ENCODE data around the gene HOXD1.

Gene HOXD1

DNA sequence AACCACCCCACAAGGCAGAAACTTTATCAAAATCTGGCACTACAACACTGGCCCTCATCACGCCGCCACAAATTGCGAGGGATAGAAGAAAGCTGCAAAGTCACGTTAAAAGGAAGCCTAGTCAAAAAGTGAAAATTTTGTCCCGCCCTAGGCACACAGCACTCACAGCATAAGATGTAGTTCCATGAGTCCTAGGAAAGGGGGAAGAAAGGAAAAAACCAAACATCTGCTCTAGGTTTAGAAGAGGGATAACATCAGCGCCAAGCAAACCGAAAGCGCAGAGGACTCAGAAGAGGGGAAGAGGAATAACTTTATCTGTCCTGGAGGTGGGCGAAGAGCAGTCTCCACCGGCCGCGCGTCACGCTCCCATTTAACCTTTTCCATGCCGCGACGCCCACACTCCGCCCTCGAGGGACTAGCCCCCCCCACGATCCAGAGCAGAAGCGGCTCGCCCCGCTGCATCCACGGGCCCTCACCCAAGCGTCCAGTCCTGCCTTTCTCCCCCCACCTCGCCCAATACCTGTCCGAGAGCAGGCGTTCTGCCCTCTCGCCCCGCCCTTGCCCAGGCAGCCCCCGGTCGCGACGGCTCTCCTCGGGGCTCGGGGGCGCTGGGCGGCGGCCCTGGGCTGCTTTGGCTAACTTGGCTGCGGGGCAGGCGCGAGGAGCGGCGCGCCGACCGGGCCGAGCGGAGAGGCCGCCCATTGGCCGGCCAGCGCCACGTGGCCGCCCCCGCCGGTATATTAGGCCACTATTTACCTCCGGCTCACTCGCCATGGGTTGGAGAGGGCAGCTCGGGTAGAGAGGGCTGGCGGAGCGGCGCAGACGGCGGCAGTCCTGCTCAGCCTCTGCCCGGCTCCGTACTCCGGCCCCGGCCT is at the start of gene HOXD1:
Gene HOXD1 (plus strand): TSS at position 770 of the 875 bp plus-strand sequence. CDS start 134 bp downstream, outside the sequence.
- peak within 1 kb of the TSS; percentile 77 for H3K4me3 Mint-ChIP-seq
- H3K27me3 Mint-ChIP-seq: peaks cover 80% of the 10 kb centered on the region
- H3K4me1 Mint-ChIP-seq: peaks cover 20% of the 10 kb centered on the region
- no peaks in the 10 kb centered on the region for H3K36me3 Mint-ChIP-seq (ENCODE audit: low read depth)
- H3K27ac Mint-ChIP-seq: peak within 1 kb of the TSS; percentile 6
- peak; percentile 33 for ATAC-seq
- no peak for DNase-seq
- H3K9me3 Mint-ChIP-seq: peaks cover 3% of the 10 kb centered on the region

DNA sequence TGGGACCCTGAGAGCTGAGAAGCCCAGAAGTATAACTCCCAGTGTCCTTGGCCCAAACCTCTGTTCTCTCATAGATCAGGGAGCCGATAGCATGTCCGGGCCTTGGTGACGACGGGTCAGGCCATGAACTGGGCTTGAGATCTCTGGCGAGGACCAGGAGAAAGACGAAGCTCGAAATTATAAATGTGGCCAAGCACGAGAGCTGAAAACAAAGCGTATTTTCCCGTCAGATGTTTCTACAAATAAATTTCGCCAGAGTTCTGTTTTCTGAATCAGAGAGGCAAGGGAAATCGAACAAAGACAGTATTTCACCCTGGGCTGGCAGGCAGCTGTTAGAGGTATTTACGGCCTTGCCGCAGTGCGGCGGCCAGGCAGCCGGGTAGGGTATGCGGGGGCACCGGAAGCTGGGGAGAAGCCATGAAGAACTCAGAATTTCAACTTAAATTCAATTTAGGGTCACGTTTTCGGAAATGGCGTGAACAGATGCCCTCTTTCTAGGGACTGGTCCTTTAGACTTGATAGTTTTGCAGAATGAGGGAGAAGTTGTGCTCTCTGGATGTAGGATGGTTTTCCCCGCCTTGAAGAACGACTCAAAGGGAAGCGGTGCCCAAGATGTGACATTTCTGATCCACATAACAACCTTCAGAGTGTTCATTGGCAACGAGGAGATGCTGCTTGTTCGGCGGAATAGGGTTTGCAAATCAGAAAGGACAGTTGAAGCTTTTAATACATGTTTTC is 49.4 kb upstream of the HOXD1 start:
- Mint-ChIP-seq H3K36me3 (ENCODE audit: low read depth) (peaks cover 6% of the 10 kb centered on the region), H3K27ac (no peak overlapping the region), H3K9me3 (peaks cover 8% of the 10 kb centered on the region), H3K27me3 (peaks cover 82% of the 10 kb centered on the region), H3K4me1 (peaks cover 25% of the 10 kb centered on the region), H3K4me3 (no peak overlapping the region)
- ATAC-seq (no peak), DNase-seq (no peak)

DNA sequence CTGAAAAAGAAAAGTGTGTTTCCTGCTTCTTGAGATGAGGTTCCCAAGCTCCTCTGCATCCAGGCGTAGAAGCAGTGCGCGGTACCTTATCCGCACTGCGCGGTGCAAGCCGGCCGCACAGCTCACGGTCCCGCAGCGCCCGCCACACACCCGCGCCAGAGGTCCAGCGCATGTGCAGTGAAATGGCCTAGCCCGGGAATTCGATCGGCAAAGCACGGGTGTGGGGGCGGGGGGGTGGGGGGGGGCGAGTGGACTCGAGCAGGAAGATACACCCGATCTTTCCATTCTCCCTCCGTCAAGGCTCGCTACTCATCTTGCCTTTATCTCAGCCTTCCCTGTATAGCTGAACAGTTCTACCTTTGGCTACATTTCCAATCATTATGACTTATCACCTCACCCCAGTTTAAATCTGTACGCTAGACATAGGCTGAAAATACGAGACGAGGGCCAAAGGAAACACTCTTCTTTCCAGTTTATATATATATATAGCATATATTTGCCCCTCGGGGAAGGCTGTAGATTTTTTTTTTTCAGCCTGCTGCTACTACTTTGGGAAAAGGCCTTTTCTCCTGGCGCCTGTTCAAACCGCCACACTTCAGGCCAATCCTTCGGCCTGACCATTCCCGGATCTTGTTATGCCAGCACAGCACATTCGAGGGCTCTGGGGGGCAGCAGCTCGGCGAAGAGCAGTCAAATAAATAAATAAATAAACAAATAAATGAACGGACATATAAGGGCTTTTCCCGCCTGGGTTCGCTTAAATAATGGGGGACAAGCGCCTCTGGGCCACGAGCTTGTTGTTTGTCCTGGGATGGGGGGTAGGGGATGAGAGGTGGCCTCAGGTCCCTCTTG is 48.6 kb upstream of the HOXD1 start:
- H3K27me3 Mint-ChIP-seq: peaks cover 79% of the 10 kb centered on the region
- no peak overlapping the region for H3K4me3 Mint-ChIP-seq
- H3K9me3 Mint-ChIP-seq: peaks cover 8% of the 10 kb centered on the region
- ATAC-seq (no peak), DNase-seq (no peak)
- peaks cover 25% of the 10 kb centered on the region for H3K4me1 Mint-ChIP-seq
- peaks cover 6% of the 10 kb centered on the region for H3K36me3 Mint-ChIP-seq (ENCODE audit: low read depth)
- no peak overlapping the region for H3K27ac Mint-ChIP-seq

DNA sequence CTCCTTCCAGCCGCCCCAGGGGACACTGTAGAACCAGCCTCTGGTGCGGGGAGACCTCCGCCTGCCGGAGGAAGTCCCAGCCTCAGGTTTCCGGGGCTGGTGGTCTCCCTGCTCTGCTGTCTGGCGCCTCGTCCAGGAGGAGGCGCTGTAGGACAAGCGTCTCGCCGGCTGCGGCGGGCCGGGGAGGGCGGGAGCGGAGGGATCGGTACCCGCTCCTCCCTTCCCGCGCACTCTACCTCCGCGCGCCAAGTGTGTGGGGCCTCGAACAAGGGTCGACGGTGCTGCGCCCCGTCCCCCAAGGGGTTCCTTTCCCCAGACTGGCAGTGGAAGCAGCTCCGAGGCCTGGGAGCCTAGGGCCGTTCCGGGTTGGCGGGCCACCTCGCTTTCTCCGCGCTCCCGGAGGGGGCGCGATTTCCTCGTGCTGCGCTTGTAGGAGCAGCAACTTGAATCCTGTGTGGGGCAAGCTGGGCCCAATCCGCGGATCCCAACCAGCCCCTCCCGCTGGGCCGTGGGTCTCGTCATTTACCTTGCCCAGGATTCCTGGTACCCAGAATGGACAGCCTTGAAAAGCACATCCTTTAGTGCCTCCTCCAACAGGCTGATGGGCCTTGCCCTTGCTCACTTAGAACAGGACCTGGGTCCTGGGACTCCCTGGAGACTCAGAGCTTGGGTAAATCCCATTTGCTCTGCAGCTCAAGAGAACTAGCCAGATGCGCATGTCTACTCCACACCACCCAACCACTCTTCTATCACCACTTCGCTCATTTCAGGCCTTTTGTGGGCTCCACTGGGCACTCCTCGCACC is 47.8 kb upstream of the HOXD1 start:
- Mint-ChIP-seq H3K9me3 (peaks cover 4% of the 10 kb centered on the region), H3K4me3 (peak overlapping the region; percentile 14), H3K4me1 (peaks cover 20% of the 10 kb centered on the region), H3K36me3 (ENCODE audit: low read depth) (peaks cover 6% of the 10 kb centered on the region), H3K27me3 (peaks cover 78% of the 10 kb centered on the region), H3K27ac (no peak overlapping the region)
- DNase-seq: peak; percentile 78
- peak; percentile 81 for ATAC-seq

DNA sequence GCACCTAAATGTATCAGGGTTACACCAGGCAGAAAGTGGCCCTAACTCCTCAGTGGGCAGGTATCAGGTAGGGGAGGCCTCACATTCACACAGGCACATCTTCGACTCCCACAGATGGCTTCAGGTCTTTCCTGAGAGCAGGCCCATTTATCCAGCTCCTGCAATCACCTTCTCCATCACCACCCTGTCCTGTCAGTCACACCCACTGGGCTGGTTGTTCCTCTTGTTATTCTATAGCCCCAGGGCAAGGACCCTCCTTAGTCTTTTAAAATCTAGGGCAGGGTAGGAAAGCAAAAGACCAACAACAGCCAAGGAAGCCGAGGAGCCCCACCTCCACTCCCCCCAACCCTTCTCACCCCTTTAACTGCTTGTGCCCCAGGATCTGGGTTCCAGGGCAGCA is 46.2 kb upstream of the HOXD1 start:
- ATAC-seq (no peak), DNase-seq (no peak)
- Mint-ChIP-seq H3K4me3 (no peak overlapping the region), H3K27ac (no peak overlapping the region), H3K4me1 (peaks cover 18% of the 10 kb centered on the region), H3K9me3 (peaks cover 4% of the 10 kb centered on the region), H3K27me3 (peaks cover 83% of the 10 kb centered on the region), H3K36me3 (ENCODE audit: low read depth) (peaks cover 6% of the 10 kb centered on the region)

DNA sequence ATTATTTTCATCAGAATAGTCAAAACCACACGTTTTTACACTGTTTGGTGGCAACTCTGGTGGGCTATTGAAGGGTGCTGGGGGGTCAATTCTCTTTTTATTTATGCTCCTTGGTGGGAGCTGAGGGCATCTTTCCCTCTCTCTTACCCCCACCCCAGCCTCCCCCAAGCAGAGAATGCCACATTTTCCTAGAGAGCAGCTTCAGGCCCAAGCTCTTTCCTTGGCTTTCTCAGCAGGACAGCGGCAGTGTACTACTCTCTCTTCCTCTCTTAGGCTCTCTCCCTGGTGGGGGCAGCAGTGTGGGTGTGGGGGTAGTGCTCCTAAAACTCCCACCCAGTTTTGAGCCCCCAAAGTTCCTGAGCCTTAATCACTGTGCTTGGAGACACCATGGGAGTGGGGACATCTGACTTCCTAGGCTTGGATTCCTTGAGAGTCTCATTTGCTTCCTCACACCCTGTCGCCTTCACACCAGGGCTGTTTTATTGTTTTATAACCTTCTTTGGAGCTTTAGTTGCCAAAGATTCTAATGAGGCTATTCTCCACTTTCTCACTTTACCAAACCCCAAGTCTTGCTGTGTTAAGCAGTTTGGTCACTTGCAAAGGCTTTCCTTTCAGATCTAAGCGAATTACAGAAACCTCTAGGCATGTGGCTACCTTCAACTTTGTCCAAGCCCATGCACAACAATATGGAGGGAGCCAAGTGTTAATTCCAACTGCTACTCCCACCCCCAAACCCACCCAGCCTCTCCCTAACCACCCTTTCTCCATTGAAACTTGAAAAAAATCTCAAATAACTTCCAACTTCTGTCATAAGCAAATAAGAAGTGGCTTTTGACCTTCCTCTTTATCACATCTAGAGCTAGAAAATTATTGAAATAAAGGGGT is 43.1 kb upstream of the HOXD1 start:
- ATAC-seq (no peak), DNase-seq (no peak)
- Mint-ChIP-seq H3K36me3 (ENCODE audit: low read depth) (no peaks in the 10 kb centered on the region), H3K27ac (no peak overlapping the region), H3K4me3 (no peak overlapping the region), H3K27me3 (peaks cover 84% of the 10 kb centered on the region), H3K4me1 (peaks cover 6% of the 10 kb centered on the region), H3K9me3 (no peaks in the 10 kb centered on the region)

DNA sequence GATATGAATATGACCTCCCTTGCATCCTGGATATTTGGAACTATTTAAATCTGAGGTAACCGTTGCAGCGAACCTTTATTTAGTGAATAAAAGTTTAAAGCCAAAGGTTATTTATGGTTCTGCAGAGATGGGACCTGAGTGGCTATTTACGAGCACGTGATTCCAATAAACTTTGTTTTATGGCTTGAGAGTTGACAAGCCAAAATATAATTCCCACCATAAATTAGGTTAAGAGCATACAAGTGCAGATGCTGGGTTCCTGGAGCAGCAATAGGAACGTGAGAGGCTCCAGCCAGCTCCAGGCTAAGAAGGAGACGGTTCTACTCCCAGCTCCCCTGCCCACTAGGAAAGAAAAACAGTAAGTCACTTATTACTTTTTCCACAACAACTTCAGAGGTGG is 42.4 kb upstream of the HOXD1 start:
- ATAC-seq (no peak), DNase-seq (no peak)
- Mint-ChIP-seq H3K27me3 (peaks cover 88% of the 10 kb centered on the region), H3K27ac (no peak overlapping the region), H3K36me3 (ENCODE audit: low read depth) (no peaks in the 10 kb centered on the region), H3K9me3 (no peaks in the 10 kb centered on the region), H3K4me3 (no peak overlapping the region), H3K4me1 (peaks cover 2% of the 10 kb centered on the region)

DNA sequence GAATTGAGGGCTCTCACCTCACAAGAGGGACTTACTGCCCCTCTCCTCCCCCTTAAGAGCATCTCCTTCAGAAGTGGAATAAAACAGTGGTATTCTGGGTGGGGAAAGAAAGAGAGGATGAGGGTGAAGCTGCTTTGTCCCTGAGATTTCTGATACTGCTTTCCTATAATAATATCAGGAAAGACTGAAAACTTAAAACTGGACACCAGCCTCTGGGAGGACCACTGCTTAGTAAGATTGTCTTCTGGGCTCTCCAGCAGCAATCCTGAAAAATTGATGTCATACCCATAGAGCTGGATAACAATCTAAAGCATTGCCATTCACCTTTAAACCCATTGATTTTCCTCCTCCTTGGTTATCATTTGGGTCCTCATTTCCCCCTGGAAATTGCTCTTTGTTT is 41.8 kb upstream of the HOXD1 start:
- Mint-ChIP-seq H3K27ac (no peak overlapping the region), H3K4me1 (no peaks in the 10 kb centered on the region), H3K36me3 (ENCODE audit: low read depth) (no peaks in the 10 kb centered on the region), H3K9me3 (no peaks in the 10 kb centered on the region), H3K27me3 (peaks cover 88% of the 10 kb centered on the region), H3K4me3 (no peak overlapping the region)
- ATAC-seq: no peak
- DNase-seq: no peak

DNA sequence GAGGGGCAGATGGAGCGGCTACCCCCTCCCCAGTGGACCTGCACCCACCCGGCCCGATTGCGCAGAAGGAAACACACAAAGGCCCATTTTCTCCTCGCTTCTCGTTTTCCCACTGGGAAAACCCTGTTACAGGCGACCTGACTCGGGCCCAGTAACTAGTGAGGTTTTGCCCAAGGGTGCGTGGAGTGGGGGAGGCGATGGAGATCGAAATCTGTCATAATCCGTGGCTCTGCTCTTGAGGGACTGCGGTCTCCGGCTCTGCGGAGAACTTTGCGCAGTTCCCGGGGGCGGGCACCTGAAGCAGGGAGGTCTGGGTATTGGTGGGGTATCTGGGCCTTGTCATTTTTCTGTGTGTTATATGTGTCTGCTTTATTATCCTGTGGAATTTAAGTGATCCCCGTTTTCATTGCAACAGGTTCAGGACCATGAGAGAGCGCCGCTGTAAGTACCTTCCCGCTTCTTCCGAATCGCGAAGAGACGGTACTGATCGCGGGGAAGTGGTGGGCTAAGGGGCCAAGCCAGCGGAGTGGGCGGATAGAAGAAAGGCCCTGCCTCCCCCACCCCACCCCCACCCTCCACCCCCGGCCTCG is 41.2 kb upstream of the HOXD1 start:
- Mint-ChIP-seq H3K36me3 (ENCODE audit: low read depth) (no peaks in the 10 kb centered on the region), H3K27me3 (peaks cover 87% of the 10 kb centered on the region), H3K27ac (no peak overlapping the region), H3K9me3 (no peaks in the 10 kb centered on the region), H3K4me3 (no peak overlapping the region), H3K4me1 (no peaks in the 10 kb centered on the region)
- DNase-seq (no peak), ATAC-seq (no peak)

DNA sequence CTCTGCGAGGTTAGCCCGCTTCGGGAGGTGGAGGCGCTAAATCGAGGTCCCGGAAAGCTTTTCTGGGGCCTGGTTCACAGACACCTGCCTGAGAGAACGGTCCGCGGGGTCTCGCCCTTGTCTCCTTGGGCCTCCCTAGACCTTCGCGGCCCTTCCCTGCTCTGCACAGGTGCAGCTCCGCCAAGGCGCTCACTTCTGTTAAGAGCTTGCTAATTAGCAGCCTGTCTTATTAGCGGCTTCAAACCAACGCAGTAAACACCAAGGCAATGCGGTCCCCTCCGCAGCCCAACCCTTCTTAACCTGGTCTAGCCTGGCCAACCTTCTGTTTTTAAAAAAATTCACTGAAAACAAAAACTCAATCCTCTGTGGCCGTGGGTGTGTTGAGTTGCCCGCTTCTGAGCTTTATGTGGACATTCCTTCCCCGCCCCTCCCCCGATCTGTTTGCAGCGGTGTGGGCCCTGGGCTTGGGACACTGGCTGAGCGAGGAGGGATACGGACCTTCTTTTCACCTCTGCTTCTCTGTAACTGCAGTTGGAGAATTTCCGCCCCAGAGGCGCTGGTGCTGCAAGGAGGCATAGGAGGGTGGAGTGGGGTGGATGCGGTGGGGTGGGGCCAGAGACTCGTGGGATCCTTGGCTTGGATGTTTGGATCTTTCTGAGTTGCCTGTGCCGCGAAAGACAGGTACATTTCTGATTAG is 40.5 kb upstream of the HOXD1 start:
- H3K27me3 Mint-ChIP-seq: peaks cover 90% of the 10 kb centered on the region
- H3K4me3 Mint-ChIP-seq: no peak overlapping the region
- no peak overlapping the region for H3K27ac Mint-ChIP-seq
- no peaks in the 10 kb centered on the region for H3K9me3 Mint-ChIP-seq
- H3K4me1 Mint-ChIP-seq: peaks cover 3% of the 10 kb centered on the region
- DNase-seq (no peak), ATAC-seq (no peak)
- no peaks in the 10 kb centered on the region for H3K36me3 Mint-ChIP-seq (ENCODE audit: low read depth)

DNA sequence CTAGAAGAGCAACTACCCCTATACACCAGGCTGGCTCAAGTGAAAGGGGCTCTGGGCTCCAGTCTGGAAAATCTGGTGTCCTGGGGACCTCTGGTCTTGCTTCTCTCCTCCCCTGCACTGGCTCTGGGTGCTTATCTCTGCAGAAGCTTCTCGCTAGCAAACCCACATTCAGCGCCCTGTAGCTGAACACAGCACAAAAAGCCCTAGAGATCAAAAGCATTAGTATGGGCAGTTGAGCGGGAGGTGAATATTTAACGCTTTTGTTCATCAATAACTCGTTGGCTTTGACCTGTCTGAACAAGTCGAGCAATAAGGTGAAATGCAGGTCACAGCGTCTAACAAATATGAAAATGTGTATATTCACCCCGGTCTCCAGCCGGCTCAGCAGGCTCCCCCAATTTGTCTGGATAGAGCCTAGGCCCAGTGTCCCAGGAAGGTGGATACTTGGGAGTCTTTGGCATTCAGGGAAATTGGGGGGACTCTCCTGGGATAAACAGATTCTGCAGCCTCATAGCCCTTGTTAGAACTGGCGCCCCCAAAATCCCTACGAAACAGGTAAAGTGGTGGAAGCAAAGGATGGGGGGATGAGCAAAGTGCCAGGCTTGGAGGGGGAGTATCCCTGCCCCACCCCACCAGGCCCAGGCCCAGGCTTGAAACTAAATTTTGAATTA is 39.6 kb upstream of the HOXD1 start:
- Mint-ChIP-seq H3K27me3 (peaks cover 91% of the 10 kb centered on the region), H3K4me1 (peaks cover 3% of the 10 kb centered on the region), H3K9me3 (no peaks in the 10 kb centered on the region), H3K27ac (no peak overlapping the region), H3K4me3 (no peak overlapping the region), H3K36me3 (ENCODE audit: low read depth) (no peaks in the 10 kb centered on the region)
- ATAC-seq: no peak
- DNase-seq: no peak

DNA sequence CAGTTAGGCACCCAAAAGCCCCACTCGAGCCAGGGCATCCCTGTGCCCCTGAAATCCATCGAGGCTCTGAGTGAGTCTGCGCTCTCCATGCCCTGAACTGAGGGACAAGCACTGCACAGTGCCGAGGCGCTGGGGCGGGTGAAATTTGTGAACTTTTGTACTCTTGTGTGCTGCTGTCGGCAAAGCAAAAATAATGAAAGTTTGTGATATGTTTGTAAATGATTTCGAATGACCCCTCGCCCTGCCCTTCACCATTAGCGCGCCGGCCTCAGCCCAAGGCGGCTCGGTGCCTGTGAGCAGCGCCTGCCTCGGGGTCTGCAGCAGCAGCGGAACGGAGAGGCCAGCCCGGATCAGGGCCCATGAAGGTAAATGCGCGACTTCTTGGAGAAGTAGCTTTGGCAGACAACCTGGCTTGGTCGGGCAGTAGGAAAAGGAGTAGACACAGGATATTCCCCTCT is 39.0 kb upstream of the HOXD1 start:
- no peaks in the 10 kb centered on the region for H3K36me3 Mint-ChIP-seq (ENCODE audit: low read depth)
- no peaks in the 10 kb centered on the region for H3K9me3 Mint-ChIP-seq
- DNase-seq (no peak), ATAC-seq (no peak)
- H3K4me1 Mint-ChIP-seq: peaks cover 3% of the 10 kb centered on the region
- H3K27me3 Mint-ChIP-seq: peaks cover 94% of the 10 kb centered on the region
- no peak overlapping the region for H3K27ac Mint-ChIP-seq
- H3K4me3 Mint-ChIP-seq: no peak overlapping the region
